ENCODE measurements around the gene SLC17A5. TPM values are rescaled to one million over a fixed set of nuclear protein-coding genes. Genes with fewer than 3 reads are reported as not detected.
"Not testable (repeated sequence)": the region's sequence is repeated elsewhere in the genome, so short reads cannot be mapped to it uniquely, and the experiment has no call there.

SLC17A5 gene
- total RNA-seq, 6 donors from 2014 or later: 13.0 to 32.5 (median 22.3) TPM

GRCh38 chr6:73569121-73569520 lies 84.7 kb downstream of the SLC17A5 start:
- TF ChIP-seq POLR2AphosphoS5 (IDR thresholded peaks at IDR 0.05) (no peak), POLR2A (IDR thresholded peaks at IDR 0.05) (no peak), CTCF (IDR thresholded peaks at IDR 0.05) (no peak), EP300 (IDR thresholded peaks at IDR 0.05) (no peak)
- Histone ChIP-seq H3K4me3 (no peak overlapping the region), H3K27me3 (no peaks in the 10 kb centered on the region), H3K9me3 (no peaks in the 10 kb centered on the region), H3K36me3 (no peaks in the 10 kb centered on the region), H3K27ac (no peak overlapping the region), H3K4me1 (peaks cover 4 to 16% (median 14%) of the 10 kb centered on the region in 4 donors)
- 77 to 84% methylated on average over 5 of the region's 5 CpGs for WGBS, 2 donors
- DNase-seq: no peak
- no peak for ATAC-seq (ENCODE audit: low FRiP score in 2 of 2)

- WGBS, 2 donors: 50 to 51% methylated on average over 8 of the region's 8 CpGs
- ATAC-seq (ENCODE audit: low FRiP score in 2 of 2): peak; percentile 82 to 94
- H3K27me3 ChIP-seq: no peaks in the 10 kb centered on the region
Observed at GRCh38 chr6:73566954-73567591, 86.7 kb downstream of the SLC17A5 start.

GRCh38 chr6:73566486-73566871 lies 87.3 kb downstream of the SLC17A5 start:
- not testable (repeated sequence) for ATAC-seq (ENCODE audit: low FRiP score in 2 of 2); DNase-seq; H3K36me3 ChIP-seq; H3K4me3 ChIP-seq; H3K9me3 ChIP-seq; H3K27me3 ChIP-seq
- 89 to 90% methylated on average over 2 of the region's 2 CpGs for WGBS, 2 donors
- Histone ChIP-seq H3K4me1 (peaks cover 4 to 16% (median 14%) of the 10 kb centered on the region in 4 donors), H3K27ac (peak overlapping the region in 1 of 4 donors; percentile 52)

More at GRCh38 chr6:73566954-73567591, 86.7 kb downstream of the SLC17A5 start:
- H3K4me1 ChIP-seq: peaks cover 4 to 16% (median 14%) of the 10 kb centered on the region in 4 donors
- DNase-seq: peak in 1 of 2 donors; percentile 90
- peak overlapping the region in 2 of 4 donors; percentile 45 to 65 for H3K27ac ChIP-seq
- no peaks in the 10 kb centered on the region for H3K9me3 ChIP-seq
- H3K4me3 ChIP-seq: no peak overlapping the region
- no peaks in the 10 kb centered on the region for H3K36me3 ChIP-seq
- TF ChIP-seq EP300 (IDR thresholded peaks at IDR 0.05): no peak
- no peak for TF ChIP-seq POLR2A (IDR thresholded peaks at IDR 0.05)
- TF ChIP-seq CTCF (IDR thresholded peaks at IDR 0.05): no peak
- TF ChIP-seq POLR2AphosphoS5 (IDR thresholded peaks at IDR 0.05): peak in 1 of 2 donors; percentile 55

- Histone ChIP-seq H3K27ac (peak overlapping the region in 1 of 4 donors; percentile 52), H3K36me3 (no peaks in the 10 kb centered on the region), H3K4me3 (no peak overlapping the region), H3K4me1 (peaks cover 4 to 16% (median 14%) of the 10 kb centered on the region in 4 donors), H3K9me3 (no peaks in the 10 kb centered on the region), H3K27me3 (no peaks in the 10 kb centered on the region)
- TF ChIP-seq EP300 (IDR thresholded peaks at IDR 0.05) (no peak), POLR2AphosphoS5 (IDR thresholded peaks at IDR 0.05) (no peak), POLR2A (IDR thresholded peaks at IDR 0.05) (no peak), CTCF (IDR thresholded peaks at IDR 0.05) (no peak)
- DNase-seq (no peak), ATAC-seq (ENCODE audit: low FRiP score in 2 of 2) (no peak)
- 88 to 94% methylated on average over 11 of the region's 11 CpGs for WGBS, 2 donors
Observed at GRCh38 chr6:73565767-73566485, 87.9 kb downstream of the SLC17A5 start.

DNA sequence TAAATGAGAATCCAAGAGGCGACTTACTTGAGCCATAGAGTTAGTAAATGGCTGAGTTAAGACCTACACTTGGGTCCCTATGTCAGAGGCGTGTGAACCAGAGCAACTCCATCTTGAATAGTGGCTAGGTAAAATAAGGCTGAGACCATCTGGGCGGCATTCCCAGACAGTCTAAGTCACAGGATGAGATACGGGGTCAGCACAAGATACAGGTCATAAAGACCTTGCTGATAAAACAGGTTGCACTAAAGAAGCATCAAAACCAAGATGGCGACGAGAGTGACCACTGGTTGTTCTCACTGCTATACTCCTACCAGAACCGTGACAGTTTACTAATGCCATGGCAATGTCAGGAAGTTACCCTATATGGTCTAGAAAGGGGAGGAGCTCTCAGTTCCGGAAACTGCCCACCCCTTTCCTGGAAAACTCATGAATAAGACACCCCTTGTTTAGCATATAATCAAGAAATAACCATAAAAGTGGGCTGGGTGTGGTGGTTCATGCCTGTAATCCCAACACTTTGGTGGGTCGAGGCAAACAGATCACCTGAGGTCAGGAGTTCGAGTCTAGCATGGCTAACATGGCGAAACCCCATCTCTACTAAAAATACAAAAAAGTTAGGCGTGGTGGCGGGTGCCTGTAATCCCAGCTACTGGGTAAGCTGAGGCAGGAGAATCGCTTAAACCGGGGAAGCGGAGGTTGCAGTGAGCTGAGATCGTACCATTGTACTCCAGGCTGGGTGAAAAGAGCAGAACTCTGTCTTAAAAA lies 89.0 kb downstream of the SLC17A5 start:
- H3K4me3 ChIP-seq: no peak overlapping the region
- peaks cover 4 to 20% (median 15%) of the 10 kb centered on the region in 4 donors for H3K4me1 ChIP-seq
- ATAC-seq (ENCODE audit: low FRiP score in 2 of 2) (no peak), DNase-seq (no peak)
- no peak overlapping the region for H3K27ac ChIP-seq
- TF ChIP-seq EP300 (IDR thresholded peaks at IDR 0.05) (no peak), POLR2AphosphoS5 (IDR thresholded peaks at IDR 0.05) (no peak), CTCF (IDR thresholded peaks at IDR 0.05) (no peak), POLR2A (IDR thresholded peaks at IDR 0.05) (no peak)
- no peaks in the 10 kb centered on the region for H3K36me3 ChIP-seq
- 95% methylated on average over 17 of the region's 17 CpGs for WGBS, 2 donors
- no peaks in the 10 kb centered on the region for H3K9me3 ChIP-seq
- H3K27me3 ChIP-seq: no peaks in the 10 kb centered on the region

Measured in upper lobe of left lung (tissue), 6 donors.